HCT116 (cell line): ENCODE data around the gene SEC61A2. TPM values are rescaled to one million over a fixed set of nuclear protein-coding genes. Genes with fewer than 3 reads are reported as not detected.

Experiments used
- ATAC-seq: fragments of 200-7000 bp; cut with Tn5 transposase; 2 replicates; pipeline ENCODE4 v1.9.1; 2020; ENCODE audit warnings: mild to moderate bottlenecking, moderate library complexity
- BruUV-seq: library from RNA; stranded (reverse); fragments of 400-500 nt; replicated peaks from 2 replicates; lab custom pipeline; 2021; lab: Mats Ljungman, UMichigan
- CTCF ChIA-PET: fragments of 300-600 bp; sonication (Branson Sonifier 250); formaldehyde crosslinking; loops from one replicate; lab custom pipeline; 2021; ENCODE audit warnings: antibody characterized with exemption; lab: Charles Lee
- POLR2A ChIA-PET: fragments of 300-600, 350-600 bp; sonication (Branson Sonifier 250); formaldehyde crosslinking; loops from one replicate; lab custom pipeline; 2021; ENCODE audit warnings: antibody characterized with exemption; lab: Charles Lee
- RAD21 ChIA-PET, 2 experiments: fragments of 300-600 bp; sonication (Branson Sonifier 250); formaldehyde crosslinking; loops; one replicate each; lab custom pipeline; 2023; ENCODE audit warnings: low total read pairs in 2 of 2; ENCODE audit not compliant: uncharacterized antibody in 2 of 2, unreplicated experiment in 2 of 2, low non-redundant PET in 1 of 2; lab: Charles Lee
- DNase-seq: peaks from one replicate; pipeline ENCODE4 v3.0.0-alpha.2; 2010; ENCODE audit warnings: low read depth, low spot score
- H2AFZ ChIP-seq: fragments of 200-600 bp; shearing (Covaris generic), sonication (generic); 2 replicates; pipeline ENCODE4 v1.6.1; 2017; ENCODE audit warnings: low read depth, mixed run types, mixed read lengths, antibody characterized with exemption, low read length; ENCODE audit not compliant: poor library complexity, severe bottlenecking
- H3K27ac ChIP-seq: 2 replicates; pipeline ENCODE4 v1.5.1; 2012; ENCODE audit warnings: low read depth, low read length
- H3K27me3 ChIP-seq: fragments of 200-600 bp; sonication (generic); 2 replicates; pipeline ENCODE4 v1.6.1; 2016; ENCODE audit warnings: mixed run types, low read length, mixed read lengths; ENCODE audit not compliant: insufficient read depth
- H3K36me3 ChIP-seq, 2 experiments: fragments of 200-500 bp in 1 of 2; fragments of 200-600 bp in 1 of 2; sonication (Bioruptor generic) in 1 of 2; sonication (generic) in 1 of 2; 2 replicates each; pipeline versions ENCODE4 v1.5.1 to v1.6.1; 2014 to 2016; ENCODE audit warnings: low read length in 2 of 2, inconsistent platforms in 1 of 2, mixed read lengths in 1 of 2, mixed run types in 1 of 2; ENCODE audit not compliant: insufficient read depth in 2 of 2, control insufficient read depth in 1 of 2
- H3K4me1 ChIP-seq, 2 experiments: fragments of 200-600 bp in 1 of 2; sonication (generic) in 1 of 2; 2 replicates each; pipeline versions ENCODE4 v1.5.1 to v1.6.1; 2012 to 2017; ENCODE audit warnings: low read length in 2 of 2, inconsistent platforms in 1 of 2, mild to moderate bottlenecking in 1 of 2, mixed read lengths in 1 of 2, mixed run types in 1 of 2, moderate library complexity in 1 of 2; ENCODE audit not compliant: insufficient read depth in 2 of 2, control insufficient read depth in 1 of 2
- H3K4me2 ChIP-seq: fragments of 200-600 bp; sonication (generic); 2 replicates; pipeline ENCODE4 v1.6.1; 2017; ENCODE audit warnings: mixed run types, low read length, mixed read lengths
- H3K4me3 ChIP-seq, 2 experiments: fragments of 200-600 bp in 1 of 2; sonication (generic) in 1 of 2; replicated peaks in 1 of 2; 2 replicates each; pipeline ENCODE4 v1.5.1; 2011 to 2016; ENCODE audit warnings: low read length in 2 of 2, control low read depth in 1 of 2, low read depth in 1 of 2, mild to moderate bottlenecking in 1 of 2, mixed read lengths in 1 of 2, mixed run types in 1 of 2
- H3K79me2 ChIP-seq: fragments of 200-600 bp; sonication (generic); 2 replicates; pipeline ENCODE4 v1.6.1; 2017; ENCODE audit warnings: mild to moderate bottlenecking, mixed run types, low read length, moderate library complexity, mixed read lengths; ENCODE audit not compliant: insufficient read depth
- H3K9ac ChIP-seq: fragments of 200-600 bp; sonication (generic); 2 replicates; pipeline ENCODE4 v1.6.1; 2016; ENCODE audit warnings: low read length, mixed read lengths
- H3K9me2 ChIP-seq: fragments of 200-600 bp; sonication (generic), shearing (Covaris generic); 2 replicates; pipeline ENCODE4 v1.6.1; 2017; ENCODE audit warnings: mixed run types, mild to moderate bottlenecking, moderate library complexity; ENCODE audit not compliant: insufficient read depth
- H3K9me3 ChIP-seq, 2 experiments: fragments of 200-500 bp in 1 of 2; fragments of 200-600 bp in 1 of 2; sonication (Bioruptor generic) in 1 of 2; sonication (generic) in 1 of 2; 2 replicates each; pipeline ENCODE4 v1.6.1; 2014 to 2017; ENCODE audit warnings: low read length in 2 of 2, mixed read lengths in 2 of 2, inconsistent platforms in 1 of 2, low read depth in 1 of 2, mild to moderate bottlenecking in 1 of 2, mixed run types in 1 of 2, moderate library complexity in 1 of 2; ENCODE audit not compliant: control insufficient read depth in 1 of 2, insufficient read depth in 1 of 2
- H4K20me1 ChIP-seq: fragments of 200-600 bp; sonication (generic), shearing (Covaris generic); 2 replicates; pipeline ENCODE4 v1.6.1; 2017; ENCODE audit warnings: mixed run types, mild to moderate bottlenecking, moderate library complexity; ENCODE audit not compliant: insufficient read depth
- CTCF ChIP-seq, 3 experiments: fragments of 200-600 bp in 1 of 3; sonication (generic) in 1 of 3; IDR thresholded peaks in 2 of 3; conservative IDR thresholded peaks in 1 of 3; 2 replicates each; pipeline ENCODE4 v1.5.1; 2012 to 2017; ENCODE audit warnings: low read depth in 2 of 3, low read length in 2 of 3, antibody characterized with exemption in 1 of 3, borderline replicate concordance in 1 of 3, control low read depth in 1 of 3, mild to moderate bottlenecking in 1 of 3, mixed read lengths in 1 of 3, mixed run types in 1 of 3, moderate library complexity in 1 of 3; ENCODE audit not compliant: insufficient read depth in 1 of 3
- EGR1 ChIP-seq: IDR thresholded peaks from 2 replicates; pipeline ENCODE4 v1.6.1; 2012; ENCODE audit warnings: low read depth
- JUND ChIP-seq: IDR thresholded peaks from 2 replicates; pipeline ENCODE4 v1.6.1; 2012
- POLR2A ChIP-seq: IDR thresholded peaks from 2 replicates; pipeline ENCODE4 v1.7.0; 2011; ENCODE audit warnings: borderline replicate concordance; ENCODE audit not compliant: insufficient read depth, insufficient read length; ENCODE audit errors: extremely low read depth
- POLR2AphosphoS5 ChIP-seq: IDR thresholded peaks from 2 replicates; pipeline ENCODE4 v1.6.1; 2011; ENCODE audit warnings: mild to moderate bottlenecking, low read depth, low read length, moderate library complexity
- SRF ChIP-seq: IDR thresholded peaks from 2 replicates; pipeline ENCODE4 v1.6.1; 2012; ENCODE audit warnings: low read depth
- intact Hi-C: fragments of 100-400 bp; cut with micrococcal nuclease; formaldehyde crosslinking; loops from 2 replicates; pipeline ENCODE4 v1.10.0; 2022
- total RNA-seq: library from RNA; stranded (reverse); gene quantifications from one replicate; pipeline ENCODE4 v1.2.1, GENCODE V29; 2021; ENCODE audit not compliant: unreplicated experiment
- TF ChIP-seq, protein P1 (sequence below): IDR thresholded peaks from 2 replicates; pipeline ENCODE4 v1.6.1; 2011; ENCODE audit warnings: mild to moderate bottlenecking, low read length, moderate library complexity; ENCODE audit not compliant: insufficient replicate concordance; ENCODE audit errors: extremely low read depth

The SEC61A2 gene
- total RNA-seq, 1 experiment from 2014 or later = 10.0 TPM

DNA sequence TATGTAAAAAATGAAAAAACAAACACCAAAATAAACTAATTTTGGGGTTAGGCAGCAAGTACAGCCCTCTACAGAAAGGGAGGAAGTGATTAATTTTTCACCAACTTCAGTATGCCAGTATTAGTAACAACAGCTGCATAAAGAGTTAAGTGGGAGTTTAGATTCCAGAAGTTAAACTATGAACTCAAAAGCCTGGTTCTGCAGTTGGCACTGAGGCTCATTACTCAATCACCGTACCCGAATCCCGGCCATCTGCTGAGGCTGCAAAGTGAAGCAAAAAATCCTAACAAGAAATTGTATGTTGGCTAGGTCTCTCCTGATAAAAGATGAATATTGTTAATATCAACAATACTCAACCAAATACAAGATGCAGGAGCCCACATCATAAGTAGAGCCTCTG, 62.2 kb downstream of the SEC61A2 start:
- peaks cover 11 to 13% of the 10 kb centered on the region in 2 experiments for H3K4me1 ChIP-seq
- H3K79me2 ChIP-seq = peaks cover 98% of the 10 kb centered on the region
- no peak overlapping the region for H3K9ac ChIP-seq
- H3K9me3 ChIP-seq = no peaks in the 10 kb centered on the region
- no peaks in the 10 kb centered on the region for H3K9me2 ChIP-seq
- ATAC-seq = no peak
- DNase-seq = no peak
- H3K4me2 ChIP-seq = no peak overlapping the region
- POLR2A ChIA-PET = no interaction called here
- H3K36me3 ChIP-seq = peaks cover 0 to 11% of the 10 kb centered on the region in 2 experiments; a peak in 1 of 4 replicates
- H3K4me3 ChIP-seq = no peak overlapping the region
- intact Hi-C loops = no loop called here
- RAD21 ChIA-PET = no interaction called here
- H3K27me3 ChIP-seq = no peaks in the 10 kb centered on the region
- no peak overlapping the region for H2AFZ ChIP-seq
- peaks cover 8% of the 10 kb centered on the region; the same call in 1 of the 2 replicates for H4K20me1 ChIP-seq
- no peak overlapping the region for H3K27ac ChIP-seq
- TF ChIP-seq, protein P1, sequence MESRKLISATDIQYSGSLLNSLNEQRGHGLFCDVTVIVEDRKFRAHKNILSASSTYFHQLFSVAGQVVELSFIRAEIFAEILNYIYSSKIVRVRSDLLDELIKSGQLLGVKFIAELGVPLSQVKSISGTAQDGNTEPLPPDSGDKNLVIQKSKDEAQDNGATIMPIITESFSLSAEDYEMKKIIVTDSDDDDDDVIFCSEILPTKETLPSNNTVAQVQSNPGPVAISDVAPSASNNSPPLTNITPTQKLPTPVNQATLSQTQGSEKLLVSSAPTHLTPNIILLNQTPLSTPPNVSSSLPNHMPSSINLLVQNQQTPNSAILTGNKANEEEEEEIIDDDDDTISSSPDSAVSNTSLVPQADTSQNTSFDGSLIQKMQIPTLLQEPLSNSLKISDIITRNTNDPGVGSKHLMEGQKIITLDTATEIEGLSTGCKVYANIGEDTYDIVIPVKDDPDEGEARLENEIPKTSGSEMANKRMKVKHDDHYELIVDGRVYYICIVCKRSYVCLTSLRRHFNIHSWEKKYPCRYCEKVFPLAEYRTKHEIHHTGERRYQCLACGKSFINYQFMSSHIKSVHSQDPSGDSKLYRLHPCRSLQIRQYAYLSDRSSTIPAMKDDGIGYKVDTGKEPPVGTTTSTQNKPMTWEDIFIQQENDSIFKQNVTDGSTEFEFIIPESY = no peak
- TF ChIP-seq SRF = no peak
- TF ChIP-seq POLR2AphosphoS5 = no peak
- TF ChIP-seq POLR2A = no peak
- TF ChIP-seq JUND = no peak
- TF ChIP-seq CTCF (IDR thresholded peaks at IDR 0.05 in 2 of 3, conservative IDR thresholded peaks at IDR 0.05 in 1 of 3; ENCODE audit: borderline replicate concordance in 1 of 3, insufficient read depth in 1 of 3, low read depth in 2 of 3, low read length in 2 of 3) = no peak
- no peak for TF ChIP-seq EGR1
- no TSS peak for BruUV-seq
- CTCF ChIA-PET = no interaction called here
